Activated CD8-positive, alpha-beta memory T cell treated with anti-CD3 and anti-CD28 coated beads for 48 hours (primary cell): ENCODE measurements around the gene PPP1R1A.

Source experiments
- DNase-seq, 3 experiments: peaks; one replicate each; pipeline ENCODE4 v3.0.0-alpha.2; 2020; ENCODE audit warnings: low read depth in 2 of 3, low spot score in 2 of 3

PPP1R1A gene, protein sequence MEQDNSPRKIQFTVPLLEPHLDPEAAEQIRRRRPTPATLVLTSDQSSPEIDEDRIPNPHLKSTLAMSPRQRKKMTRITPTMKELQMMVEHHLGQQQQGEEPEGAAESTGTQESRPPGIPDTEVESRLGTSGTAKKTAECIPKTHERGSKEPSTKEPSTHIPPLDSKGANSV

DNA sequence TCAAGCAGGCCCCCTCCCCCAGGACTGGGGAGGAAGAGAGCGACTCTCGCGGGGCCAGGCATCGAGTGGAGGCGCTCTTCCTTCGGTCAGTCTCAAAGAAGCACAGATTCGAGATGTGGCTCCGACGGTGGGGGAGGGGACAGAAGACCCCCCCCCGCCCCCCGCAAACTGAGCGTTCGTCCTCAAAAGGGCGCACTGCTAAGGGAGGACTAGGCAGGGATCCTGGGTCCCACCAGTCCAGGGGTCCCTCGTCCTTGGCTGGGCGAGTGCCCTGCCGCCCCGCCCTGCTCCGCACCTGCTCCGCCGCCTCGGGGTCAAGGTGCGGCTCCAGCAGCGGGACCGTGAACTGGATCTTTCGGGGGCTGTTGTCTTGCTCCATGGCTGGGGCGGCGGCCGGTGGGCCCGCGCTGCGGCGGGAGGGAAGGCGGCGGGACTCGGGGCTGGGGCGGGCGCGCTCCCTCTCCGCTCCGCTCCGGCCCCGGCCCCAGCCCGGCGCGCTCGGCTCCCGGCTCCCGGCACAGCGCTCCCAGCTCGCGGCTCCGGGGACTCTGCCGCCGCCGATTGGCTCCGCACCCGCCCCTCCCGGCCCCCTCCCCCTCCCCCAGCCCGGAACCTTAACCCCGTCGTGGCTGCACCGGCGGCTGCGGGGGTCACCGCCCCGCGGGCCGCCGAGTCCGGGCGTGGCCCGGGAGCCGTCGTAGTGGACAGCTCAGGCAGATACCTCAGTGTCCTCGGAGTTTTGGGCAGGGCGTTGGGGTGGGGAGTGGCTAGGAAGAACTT is at the start of gene PPP1R1A:
Gene PPP1R1A (minus strand): TSS at position 550 of the 780 bp plus-strand sequence. CDS start 171 bp downstream, at position 379.
- DNase-seq, result no peak

DNA sequence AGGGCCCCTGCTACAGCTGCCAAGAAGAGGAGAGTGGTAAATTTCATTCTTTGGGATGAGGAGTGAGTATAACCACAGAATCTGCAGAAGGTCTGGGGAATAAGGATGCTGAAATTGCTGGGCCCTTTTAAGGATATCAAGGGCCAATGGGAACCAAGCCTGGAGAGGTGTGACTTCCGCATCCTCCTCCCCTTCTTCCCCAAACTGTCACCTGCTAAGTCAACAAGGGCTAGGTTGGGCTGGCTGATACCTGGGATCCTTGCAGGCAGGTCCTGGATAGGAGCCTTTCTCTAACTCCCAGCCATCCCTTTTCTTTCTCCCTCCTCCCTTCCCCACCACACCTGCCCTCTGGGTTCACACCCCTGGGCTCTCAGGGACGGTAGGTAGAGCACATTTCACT is 46.3 kb upstream of the PPP1R1A start, which contains the start of gene LACRT:
Gene LACRT (minus strand): TSS at position 101 of the 400 bp plus-strand sequence. CDS start 54 bp downstream, at position 47.
- no peak for DNase-seq

DNA sequence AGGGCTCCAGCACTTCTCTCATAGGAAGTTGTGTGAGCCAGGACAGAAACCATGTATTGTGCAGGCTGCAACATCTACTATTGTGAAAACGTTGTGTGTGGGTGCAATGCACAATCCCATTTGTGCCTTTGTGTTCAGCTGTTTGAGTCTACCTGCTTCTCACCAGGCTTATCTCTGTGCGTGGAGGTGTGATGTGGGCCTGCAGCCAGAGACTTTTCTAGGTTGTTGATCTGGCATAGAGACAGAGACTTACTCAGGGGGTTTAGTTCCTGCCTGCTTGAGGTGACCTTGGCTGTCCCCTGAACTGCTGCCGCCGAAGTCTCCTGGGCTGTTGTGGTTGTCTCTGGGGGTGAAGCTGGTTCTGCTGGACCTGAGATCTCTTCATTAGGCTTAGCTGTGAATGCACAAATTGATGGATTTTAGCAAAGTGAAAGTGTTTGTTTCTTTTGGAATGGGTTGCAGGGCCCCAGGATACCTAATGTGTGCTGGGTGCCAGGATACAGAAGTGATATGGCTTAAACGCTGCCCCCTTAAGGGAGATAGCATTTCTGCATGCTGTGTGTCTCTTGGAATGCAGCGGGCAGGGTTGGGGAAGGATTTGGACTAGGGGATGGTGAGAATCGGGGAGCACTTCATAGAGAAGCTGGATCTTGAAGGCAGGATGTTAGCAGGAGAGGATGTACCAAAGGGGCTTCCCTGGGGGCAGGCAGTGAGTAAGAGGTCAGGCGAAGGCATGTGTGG is 43.7 kb upstream of the PPP1R1A start:
- no peak for DNase-seq

DNA sequence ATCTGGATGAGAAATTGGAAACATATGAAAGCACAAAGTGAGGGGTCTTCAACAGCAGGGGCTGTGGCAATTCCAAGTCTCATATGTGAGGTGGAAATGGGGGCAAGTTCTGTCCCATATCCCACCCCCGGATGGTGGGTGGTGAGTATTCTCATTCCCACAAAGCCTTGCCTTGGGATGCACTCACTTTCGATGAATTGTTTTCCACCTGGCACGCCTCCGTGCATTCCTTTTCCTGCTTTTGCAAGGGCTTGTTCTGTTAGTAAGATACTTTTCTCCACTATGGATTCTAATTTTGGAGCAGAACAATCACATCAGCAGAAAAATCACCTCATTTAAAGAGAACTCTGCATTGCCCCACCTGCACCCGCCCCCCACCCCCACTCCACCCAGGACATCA is 43.1 kb upstream of the PPP1R1A start:
- DNase-seq, result no peak

DNA sequence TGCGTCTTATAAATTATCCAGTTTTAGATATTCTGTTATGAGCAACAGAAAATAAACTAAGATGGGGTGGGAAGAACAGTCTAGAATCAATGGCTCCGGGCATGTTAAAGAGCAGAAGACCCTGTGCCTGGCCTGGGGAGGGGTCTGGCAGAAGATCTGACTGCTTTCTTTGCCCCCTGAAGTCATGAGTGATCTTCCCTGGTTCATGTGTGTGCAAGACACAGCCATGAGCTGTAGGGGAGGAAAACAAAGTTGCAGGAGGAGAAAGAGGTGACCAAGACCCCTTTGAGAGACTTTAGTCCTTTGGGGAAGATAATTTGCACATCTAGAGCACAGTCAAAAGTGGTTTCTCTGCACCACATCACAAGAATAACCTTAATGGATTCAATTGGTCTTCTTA is 41.5 kb upstream of the PPP1R1A start:
- DNase-seq, result no peak

DNA sequence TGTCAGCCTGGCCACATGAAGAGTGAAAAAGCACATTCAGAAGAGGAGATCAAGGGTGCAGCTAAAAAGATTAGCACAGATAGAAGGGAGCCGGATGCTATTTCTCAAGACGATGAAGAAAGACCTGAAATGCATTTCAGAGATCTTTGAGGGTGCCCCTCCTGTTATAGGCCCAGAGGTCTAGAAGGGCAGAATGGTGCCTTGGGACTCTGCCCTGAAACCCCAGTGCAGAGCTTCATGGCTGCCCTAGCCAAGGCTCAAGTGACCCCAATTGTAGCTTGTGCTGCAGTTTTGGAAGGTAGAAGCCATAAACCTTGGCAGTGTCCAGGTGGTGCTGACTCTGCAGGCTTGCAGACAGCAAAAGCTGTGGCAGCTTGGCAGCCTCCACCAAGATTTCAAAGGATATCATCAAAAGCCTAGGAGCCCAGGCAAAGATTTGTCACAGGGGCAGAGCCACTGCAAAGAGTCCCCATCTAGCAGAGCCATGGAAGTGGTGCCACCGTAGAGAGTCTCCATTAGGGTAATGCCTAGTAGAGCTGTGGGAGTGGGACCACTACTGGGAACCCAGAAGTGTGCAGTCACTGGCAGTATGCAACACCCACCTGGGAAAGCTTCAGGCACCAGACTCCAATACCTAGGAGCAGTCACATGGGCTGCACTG is 39.9 kb upstream of the PPP1R1A start:
- no peak for DNase-seq

DNA sequence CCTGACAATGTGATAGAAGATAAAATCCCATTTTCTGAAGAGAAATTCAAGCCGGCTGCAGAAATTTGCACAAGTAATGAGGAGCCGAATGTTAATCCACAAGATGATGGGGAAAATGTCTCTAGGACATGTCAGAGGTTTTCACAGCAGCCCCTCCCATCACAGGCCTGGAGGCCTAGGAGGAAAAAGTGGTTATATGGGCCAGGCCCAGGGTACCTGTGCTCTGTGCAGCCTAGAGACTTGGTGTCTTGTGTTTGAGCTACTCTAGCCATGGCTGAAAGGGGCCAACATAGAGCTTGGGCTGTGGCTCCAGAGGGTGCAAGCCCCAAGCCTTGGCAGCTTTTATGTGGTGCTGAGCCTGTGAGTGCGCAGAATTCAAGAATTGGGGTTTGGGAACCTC is 38.8 kb upstream of the PPP1R1A start:
- DNase-seq, result no peak

DNA sequence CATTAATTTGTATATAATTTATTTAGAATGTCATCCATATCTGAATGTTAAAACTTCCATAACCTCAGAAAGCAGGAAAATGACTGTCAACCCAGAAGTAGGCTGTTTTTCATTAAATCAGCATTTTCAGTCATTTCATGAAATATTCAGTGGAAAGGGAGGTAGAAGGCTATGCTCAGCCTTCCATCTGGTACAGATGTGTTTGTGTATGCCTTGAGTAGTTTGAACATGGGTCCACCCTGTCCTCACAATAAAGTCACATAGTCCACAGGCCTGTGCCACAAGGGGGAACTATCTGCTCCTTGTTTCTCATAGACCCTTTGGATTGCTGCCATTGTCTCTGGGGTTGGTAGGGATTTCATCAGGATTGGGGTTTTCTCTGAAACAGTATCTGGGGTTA is 37.1 kb upstream of the PPP1R1A start:
- DNase-seq, result no peak

DNA sequence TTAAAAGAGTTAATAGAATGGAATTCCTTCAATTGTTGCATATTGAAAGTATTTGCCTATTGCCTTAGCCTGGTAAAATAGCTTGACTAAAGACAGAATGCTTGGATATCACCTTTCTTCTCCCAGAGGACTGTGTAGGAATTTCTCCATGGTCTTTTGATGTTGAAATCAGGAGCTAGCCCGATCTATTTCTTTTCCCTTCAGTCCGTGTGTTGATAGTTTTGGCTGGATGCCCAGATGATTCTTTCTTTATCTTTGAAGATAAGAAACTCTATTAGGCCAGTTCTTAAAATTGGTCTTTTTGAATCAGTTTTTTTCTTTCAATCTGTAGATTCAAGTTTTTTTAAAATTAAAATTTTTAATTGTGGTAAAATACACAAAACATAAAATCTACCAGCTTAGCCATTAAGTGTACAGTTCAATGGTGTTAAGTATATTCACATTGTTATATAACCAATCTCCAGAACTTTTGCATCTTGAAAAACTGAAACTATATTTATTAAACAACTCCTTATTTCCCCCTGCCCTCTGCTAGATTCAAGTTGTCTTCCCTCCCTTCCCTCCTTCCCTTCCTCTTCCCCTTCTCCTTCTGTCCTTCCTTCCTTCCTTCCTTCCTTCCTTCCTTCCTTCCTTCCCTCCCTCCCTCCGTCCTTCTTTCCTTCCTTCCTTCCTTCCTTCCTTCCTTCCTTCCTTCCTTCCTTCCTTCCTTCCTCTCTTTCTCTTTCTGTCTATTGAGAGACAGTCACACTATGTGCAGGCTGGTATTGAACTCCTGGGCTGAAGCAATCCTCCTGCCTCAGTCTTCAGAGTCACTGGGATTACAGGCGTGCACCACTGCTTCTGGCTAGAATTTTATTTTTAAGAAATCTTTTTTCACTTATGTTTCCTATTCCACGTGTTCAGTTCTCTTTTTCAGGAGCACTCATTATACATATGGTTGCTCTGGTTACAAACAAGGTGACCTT is 36.1 kb upstream of the PPP1R1A start:
- no peak for DNase-seq

DNA sequence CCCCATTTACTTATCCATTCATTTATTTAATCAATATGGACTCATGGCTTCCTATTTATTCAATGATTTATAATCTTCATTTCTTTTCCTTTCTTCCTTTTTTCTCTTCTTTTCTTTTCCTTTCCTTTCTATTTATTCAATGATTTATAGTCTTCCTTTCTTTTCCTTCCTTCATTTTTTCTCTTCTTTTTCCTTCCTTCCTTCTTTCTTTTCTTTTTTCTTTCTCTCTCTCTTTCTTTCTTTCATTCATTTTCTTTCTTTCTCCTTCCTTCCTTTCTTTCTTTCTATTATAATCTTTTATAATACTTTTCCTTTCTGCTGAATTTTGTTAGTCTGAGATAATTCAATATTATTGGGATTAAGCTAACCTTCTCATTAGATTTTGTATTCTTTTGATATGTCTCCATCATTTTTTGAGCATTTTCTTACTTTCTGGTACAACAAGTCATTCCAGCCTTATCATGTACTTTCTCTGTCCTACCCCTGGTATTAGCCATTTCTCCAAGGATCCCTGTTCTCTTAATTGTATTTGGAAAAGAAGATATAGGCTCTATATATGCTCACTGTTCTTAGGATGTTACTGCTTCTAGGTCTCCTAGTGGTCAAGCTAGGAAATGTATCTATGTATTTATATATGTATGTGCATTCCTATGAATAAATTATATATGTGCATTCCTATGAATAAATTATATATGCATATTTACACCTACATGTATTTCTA is 34.2 kb upstream of the PPP1R1A start:
- no peak for DNase-seq

DNA sequence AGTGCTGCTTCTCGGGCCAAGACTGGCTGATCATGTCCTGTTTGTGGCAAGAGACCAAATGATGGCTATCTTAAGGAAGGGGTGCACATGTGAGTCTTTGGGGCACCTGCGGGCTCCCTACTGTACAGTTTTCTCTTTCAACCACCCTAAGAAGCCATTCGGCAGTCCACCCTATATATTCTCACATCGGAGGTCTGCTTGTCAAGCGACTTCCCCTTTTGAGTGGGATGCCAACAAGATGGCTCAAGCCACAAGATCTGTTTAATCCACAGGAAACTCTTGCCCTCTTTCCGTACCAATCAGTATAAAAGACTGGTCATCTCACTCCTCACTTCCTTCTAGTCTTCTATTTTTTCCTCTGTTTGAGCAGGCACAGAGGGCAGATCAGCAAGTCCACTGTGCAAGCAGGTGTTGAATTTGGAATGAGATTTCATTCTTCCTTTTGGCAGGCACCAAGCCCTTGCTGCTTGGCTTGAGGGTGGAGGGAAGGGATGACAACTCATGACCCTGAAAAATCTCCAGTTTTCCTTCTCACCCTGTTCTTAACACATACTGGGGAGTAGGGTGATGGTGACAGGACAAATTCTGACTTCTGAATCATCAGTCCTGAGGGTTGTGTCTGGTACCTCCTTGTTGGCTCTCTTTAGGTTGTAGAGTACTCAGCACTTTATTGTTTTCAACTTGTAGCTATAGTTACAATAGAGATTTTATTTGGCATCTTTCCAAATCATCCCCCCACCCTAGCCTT is 28.6 kb upstream of the PPP1R1A start:
- no peak for DNase-seq

DNA sequence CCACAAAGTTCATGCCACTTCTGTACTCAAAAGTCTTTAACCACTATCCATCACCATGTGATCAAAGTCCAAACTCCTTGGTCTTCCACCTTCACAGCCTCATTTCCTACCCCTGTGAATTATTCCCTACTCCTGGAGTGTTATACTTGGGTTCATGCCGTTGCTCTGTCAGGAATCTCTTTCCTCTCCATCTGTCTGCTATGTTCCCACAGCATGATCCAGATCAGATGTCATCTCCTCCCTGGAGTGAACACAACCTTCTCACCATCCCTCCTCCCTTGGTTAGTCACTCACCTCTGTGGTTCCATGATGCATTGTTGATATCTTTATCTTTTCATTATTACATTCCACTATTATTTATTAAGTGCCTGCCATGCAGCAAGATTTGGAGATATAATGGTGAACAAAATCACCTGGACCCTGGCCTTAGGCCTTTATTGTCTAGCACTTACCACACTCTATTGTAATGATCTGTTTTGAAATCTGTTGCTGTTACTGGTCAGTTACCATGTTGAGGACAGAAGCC is 23.8 kb upstream of the PPP1R1A start:
- no peak for DNase-seq

DNA sequence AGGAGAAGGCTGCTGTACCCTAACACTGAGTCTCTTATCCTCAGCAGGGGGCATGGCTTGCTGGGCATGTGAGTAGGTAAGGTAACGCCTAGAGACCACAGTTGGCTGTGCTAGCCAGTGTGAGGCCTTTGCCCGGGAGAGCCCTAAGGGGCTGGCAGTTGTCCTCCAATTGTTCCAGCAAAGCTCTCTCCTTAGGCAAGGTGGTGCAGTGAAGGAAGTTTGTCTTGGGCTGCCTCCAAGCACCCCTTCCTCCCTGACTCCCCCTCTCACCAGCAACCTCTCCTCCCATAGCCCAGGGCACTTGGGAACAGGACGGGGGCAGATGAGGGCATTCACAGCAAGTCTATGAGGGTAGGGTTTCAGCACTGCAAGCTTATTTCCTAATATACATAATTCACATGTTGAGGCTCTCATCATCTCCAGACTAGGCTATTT is 23.3 kb upstream of the PPP1R1A start:
- DNase-seq, result no peak

DNA sequence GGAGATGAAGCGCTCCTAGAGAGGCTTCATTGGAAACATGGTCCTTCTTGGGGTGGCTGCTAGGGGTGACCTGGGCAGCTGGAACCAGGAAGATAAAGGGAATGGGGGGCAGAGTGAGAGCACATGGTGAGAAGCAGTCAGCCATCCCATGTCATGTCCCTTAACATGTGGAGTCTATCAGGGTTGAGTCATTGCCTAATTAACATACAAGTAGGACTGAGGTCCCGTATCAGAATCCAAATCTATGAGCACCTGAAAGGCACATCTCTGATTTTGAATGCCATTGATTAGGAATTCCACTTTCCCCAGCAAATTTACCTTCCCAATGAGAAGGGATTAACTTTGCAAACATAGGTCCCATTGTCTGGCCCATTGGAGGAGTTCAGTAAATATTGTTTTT is 20.3 kb upstream of the PPP1R1A start:
- DNase-seq, result no peak

DNA sequence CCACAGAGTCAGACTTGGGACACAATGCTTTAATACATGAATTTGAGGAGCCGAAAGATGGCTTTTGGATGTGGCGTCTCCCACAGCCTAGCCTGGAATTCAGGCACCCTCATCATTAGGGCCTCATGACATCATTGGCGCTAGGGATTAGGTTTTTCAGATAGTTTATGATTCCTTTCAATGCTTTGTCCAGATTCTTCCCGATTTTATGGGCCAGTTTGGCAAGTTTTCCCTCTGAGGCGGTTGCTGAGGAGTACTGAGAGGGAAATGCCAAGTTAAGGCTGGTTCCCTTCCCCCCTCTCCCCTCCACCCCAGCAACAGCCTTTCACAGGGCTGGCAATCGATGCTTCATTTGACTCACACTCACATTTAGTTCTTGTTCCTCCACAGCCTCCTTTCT is 19.7 kb upstream of the PPP1R1A start:
- no peak for DNase-seq

DNA sequence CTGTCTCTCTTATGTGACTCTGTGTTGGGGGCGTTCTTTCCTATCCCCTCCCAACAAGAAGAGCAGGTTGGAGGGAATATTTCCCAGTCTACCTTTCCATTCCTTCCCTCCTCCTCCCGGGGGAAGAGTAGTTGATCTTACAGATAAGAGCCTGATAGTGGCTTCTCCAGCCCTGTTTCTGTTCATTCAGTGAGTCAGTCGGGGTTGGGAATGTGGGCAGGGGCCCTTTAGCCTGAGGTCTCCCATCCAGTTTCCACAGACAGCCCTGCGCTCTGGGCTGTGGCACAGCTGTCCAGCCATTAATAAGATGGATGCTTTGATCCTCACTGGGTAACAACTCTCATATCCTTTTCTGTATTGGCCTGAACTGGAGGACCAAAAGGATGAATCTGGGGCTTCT is 18.1 kb upstream of the PPP1R1A start:
- DNase-seq, result no peak

DNA sequence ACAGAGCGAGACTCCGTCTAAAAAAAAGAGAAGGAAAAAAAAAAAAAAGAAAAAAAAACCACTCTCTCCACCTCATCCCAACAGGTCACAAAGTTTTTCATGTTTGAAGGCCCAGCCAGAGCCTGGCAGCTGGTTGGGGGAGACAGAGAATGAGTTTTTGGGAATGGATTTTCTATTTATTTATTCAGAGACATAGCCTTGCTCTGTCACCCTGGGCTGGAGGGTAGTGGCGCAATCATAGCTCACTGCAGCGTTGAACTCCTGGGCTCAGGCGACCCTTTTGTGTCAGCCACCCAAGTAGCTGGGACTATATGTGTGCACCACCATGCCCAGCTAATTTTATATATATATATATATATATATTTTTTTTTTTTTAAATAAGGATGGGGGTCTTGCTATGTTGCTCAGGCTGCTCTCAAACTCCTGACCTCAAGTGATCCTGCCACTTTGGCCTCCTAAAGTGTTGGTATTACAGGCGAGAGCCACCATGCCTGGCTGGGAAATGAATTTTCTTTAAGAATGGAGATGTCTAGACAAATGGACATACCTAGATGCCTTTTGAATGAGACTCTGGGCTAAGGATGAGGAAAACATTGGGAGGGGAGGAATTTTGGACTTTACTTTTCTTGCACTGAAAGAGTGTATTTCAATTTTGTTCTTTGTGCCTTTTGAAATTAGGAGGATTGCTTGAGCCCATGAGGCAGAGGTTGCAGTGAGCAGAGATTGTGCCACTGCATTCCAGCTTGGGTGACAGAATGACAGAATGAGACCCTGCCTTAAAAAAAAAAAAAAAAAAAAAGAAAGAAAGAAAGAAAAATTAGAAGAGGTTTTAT is 16.9 kb upstream of the PPP1R1A start:
- no peak for DNase-seq

DNA sequence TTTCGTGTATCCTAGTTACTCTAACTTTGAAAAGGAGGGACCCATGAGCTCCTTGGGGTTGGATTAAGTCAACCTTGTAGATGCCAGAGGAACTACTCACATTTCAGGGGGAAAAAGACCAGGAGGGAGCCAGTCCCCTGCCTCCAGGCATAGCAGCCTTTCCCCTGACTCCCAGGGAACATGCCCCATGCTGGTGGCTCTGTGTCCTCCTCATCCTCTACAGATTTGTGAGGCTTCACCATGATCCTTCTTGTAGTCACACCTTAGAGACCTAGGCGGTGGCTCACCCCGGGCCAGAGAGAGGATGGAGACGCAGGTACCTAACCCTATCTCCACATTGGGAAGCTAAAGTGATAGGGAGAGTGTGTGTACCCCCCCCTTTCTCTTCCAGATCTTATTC is 16.0 kb upstream of the PPP1R1A start:
- no peak for DNase-seq
